GM18951 (cell line): ENCODE data around the gene NRL.
A peak's percentile ranks its signal among the peaks of the same experiment; 100 is the strongest.

Experiments
- POLR2A ChIP-seq: IDR thresholded peaks from 4 replicates; pipeline ENCODE4 v1.6.1; 2011; ENCODE audit warnings: mild to moderate bottlenecking; ENCODE audit not compliant: insufficient read length, insufficient read depth; ENCODE audit errors: extremely low read depth
- in situ Hi-C: fragments of 300-500 bp; cut with MboI; formaldehyde crosslinking; loops from one replicate; pipeline ENCODE4 v1.12.0; 2022; ENCODE audit warnings: low sequenced_read_pairs, mixed read lengths, inconsistent platforms; ENCODE audit not compliant: unreplicated experiment

NRL gene

GRCh38 chr14:24123424-24124417 is 9.0 kb upstream of the NRL start:
- in situ Hi-C loops: no loop called here
- TF ChIP-seq POLR2A: no peak

- in situ Hi-C loops: no loop called here
- TF ChIP-seq POLR2A: no peak
Observed at GRCh38 chr14:24122898-24123297, 8.1 kb upstream of the NRL start.

DNA sequence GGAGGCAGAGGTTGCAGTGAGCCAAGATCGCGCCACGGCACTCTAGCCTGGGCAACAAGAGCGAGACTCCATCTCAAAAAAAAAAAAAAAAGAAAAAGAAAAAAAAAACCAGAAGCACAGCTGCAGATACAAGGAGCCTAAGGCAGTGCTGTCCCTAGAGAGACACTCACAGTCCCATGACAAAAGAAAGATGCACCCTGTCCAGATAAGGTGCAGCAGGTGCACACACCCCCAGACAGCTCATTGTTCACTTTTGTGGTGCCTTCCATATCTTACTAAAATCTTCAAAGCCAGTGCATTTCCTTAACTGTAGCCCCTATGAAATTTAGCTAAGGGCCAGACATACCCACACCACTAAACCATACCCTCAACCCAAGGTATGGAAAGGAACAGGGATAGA is 7.7 kb upstream of the NRL start:
- in situ Hi-C loops: no loop called here
- no peak for TF ChIP-seq POLR2A

DNA sequence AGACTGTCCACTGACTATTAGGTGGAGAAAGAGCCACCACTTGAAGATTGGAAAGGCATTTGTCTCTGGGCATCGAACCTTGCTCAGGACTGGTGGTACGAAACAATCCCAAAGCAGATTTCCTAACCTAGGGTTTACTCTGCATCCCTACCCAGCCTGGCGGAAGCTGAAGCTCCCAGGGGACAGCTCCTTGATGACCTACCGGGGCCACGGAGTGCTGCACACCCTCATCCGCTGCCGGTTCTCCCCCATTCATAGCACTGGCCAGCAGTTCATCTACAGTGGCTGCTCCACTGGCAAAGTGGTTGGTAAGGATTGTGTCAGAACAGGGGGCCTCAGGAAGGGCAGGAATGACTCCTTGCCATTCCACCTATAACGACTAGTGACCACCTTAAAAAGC is 6.5 kb upstream of the NRL start:
- no peak for TF ChIP-seq POLR2A
- in situ Hi-C loops: no loop called here

GRCh38 chr14:24119691-24120090 is 4.9 kb upstream of the NRL start:
- no peak for TF ChIP-seq POLR2A
- in situ Hi-C loops: no loop called here

- no peak for TF ChIP-seq POLR2A
- in situ Hi-C loops: no loop called here
Observed at GRCh38 chr14:24117179-24117578, 2.4 kb upstream of the NRL start.

- no peak for TF ChIP-seq POLR2A
- in situ Hi-C loops: no loop called here
Observed at GRCh38 chr14:24116128-24116814, 1.5 kb upstream of the NRL start.

GRCh38 chr14:24115422-24116127 is 826 bp upstream of the NRL start:
- TF ChIP-seq POLR2A: no peak
- in situ Hi-C loops: no loop called here

DNA sequence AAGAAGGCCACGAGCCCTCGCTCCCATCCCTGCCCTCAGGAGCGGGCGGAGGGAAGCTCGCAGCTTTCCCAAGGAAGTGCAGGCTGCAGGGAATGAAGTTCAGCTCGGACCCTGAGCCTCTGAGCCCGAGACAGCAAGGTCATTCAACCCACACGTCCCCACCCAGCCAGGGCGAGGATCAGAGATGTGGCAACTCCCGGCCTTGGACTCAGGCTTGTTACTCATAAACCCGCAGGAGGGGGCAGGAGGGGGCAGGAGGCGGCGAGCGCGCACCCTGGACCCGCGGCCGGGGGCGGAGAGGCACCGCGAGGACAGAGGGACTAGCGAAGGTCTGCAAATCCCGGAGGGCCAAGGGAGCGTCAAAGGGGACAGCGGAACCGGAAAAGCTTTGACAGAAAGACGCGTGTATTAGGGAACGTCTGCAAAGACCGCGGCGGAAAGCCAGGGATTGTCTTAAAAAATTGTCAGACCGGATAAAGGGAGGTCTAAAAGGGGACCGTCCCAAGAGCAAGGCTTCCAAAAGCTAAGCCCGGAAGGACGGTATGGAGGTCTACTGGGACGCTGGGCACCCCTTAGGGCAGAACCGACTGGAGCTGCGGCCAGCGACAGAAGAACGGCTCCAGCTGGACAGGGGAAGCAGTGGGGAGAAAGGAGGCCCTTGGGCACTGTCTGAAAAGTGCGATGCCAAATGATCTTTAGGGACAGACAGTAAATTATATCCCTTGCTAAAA is 783 bp downstream of the NRL start:
- in situ Hi-C loops: no loop called here
- TF ChIP-seq POLR2A: peak; percentile 73

GRCh38 chr14:24113379-24113800 is 1.4 kb downstream of the NRL start:
- in situ Hi-C loops: no loop called here
- no peak for TF ChIP-seq POLR2A

- no peak for TF ChIP-seq POLR2A
- in situ Hi-C loops: no loop called here
Observed at GRCh38 chr14:24110523-24110922, 4.2 kb downstream of the NRL start.

GRCh38 chr14:24110060-24110459 is 4.7 kb downstream of the NRL start:
- in situ Hi-C loops: no loop called here
- TF ChIP-seq POLR2A: no peak
